NOMO-1 (cell line): ENCODE results near the gene DBF4.
"Not testable (repeated sequence)": the region's sequence is repeated elsewhere in the genome, so short reads cannot be mapped to it uniquely, and the experiment has no call there.

ENCODE experiments used
- DNase-seq, 2 experiments: peaks; one replicate each; lab custom pipeline; 2025; ENCODE audit not compliant: unreplicated experiment in 2 of 2; lab: John Stamatoyannopoulos, UW

DBF4 gene

DNA sequence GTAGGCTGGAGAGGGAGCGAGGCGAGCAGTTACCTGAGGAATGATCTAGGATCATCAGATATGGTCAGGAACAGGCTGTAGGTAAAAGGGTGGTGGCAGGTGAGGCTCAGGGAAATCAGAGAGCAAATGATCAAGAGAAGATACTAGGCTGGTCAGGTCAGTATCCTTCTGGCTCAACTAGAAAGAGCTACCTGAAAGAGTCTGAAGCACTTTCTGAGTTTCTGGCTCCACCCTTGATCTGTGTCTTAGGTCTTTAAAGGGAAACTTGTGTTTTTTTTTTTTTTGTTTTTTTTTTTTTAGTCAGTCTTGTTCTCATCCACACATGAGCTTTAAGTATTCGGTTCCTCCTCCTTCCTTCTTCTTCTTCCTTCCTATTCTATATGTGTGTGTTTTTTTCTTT is 68.3 kb downstream of the DBF4 start:
- no peak for DNase-seq

DNA sequence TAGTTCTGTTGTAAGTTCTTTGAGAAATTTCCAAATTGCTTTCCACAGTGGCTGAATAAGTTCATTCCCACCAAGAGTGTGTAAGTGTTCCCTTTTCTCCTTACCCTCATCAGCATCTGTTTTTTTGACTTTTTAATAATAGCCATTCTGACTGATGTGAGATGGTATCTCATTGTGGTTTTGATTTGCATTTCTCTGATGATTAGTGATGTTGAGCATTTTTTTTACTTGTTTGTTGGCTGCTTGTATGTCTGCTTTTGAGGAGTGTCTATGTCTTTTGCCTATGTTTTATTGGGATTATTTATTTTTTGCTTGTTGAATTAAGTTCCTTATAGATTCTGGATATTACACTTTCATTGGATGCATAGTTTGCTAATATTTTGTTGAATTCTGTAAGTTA is 69.6 kb downstream of the DBF4 start:
- DNase-seq: not testable (repeated sequence)

DNA sequence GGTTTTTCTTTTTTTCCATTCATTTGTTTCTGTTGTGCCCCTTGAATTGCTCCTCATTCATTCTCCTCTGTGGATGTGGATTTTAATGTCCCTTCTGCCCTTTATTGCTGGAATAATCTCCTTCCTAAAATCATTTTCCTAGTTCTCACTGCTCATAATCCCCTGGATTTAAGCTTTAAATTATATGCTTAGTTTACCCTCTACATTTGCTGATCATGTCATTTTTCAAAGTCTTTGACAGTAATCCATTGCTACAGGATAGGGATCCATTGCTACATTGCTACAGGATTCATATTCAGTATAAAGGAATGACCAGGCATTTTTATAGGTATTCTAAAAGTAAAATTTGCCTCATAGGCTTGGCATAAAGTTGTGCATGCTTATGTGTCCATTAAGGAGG is 72.1 kb downstream of the DBF4 start:
- no peak for DNase-seq
